NCI-H2081 treated with DMSO at 0.1 percent for 48 hours (cell line): ENCODE data around the gene DHX30.
"Not testable (repeated sequence)": the region's sequence is repeated elsewhere in the genome, so short reads cannot be mapped to it uniquely, and the experiment has no call there.

Source experiments
- DNase-seq: peaks from one replicate; lab custom pipeline; 2025; lab: John Stamatoyannopoulos, UW

Gene DHX30

GRCh38 chr3:47877719-47878118 lies 74.8 kb downstream of the DHX30 start:
- no peak for DNase-seq

GRCh38 chr3:47882338-47882737 lies 79.4 kb downstream of the DHX30 start:
- no peak for DNase-seq

GRCh38 chr3:47884603-47885002 lies 81.7 kb downstream of the DHX30 start:
- DNase-seq, result no peak

GRCh38 chr3:47885168-47885567 lies 82.2 kb downstream of the DHX30 start:
- DNase-seq, result no peak

GRCh38 chr3:47887991-47888390 lies 85.1 kb downstream of the DHX30 start:
- DNase-seq, result not testable (repeated sequence)

GRCh38 chr3:47888986-47889757 lies 86.2 kb downstream of the DHX30 start:
- DNase-seq, result no peak

- DNase-seq, result no peak
Observed at GRCh38 chr3:47890126-47890827, 87.3 kb downstream of the DHX30 start.

- DNase-seq, result no peak
Observed at GRCh38 chr3:47890828-47891612, 88.1 kb downstream of the DHX30 start.

GRCh38 chr3:47891613-47892005 lies 88.7 kb downstream of the DHX30 start:
- DNase-seq, result no peak

GRCh38 chr3:47892286-47893040 lies 89.5 kb downstream of the DHX30 start:
- no peak for DNase-seq

- no peak for DNase-seq
Observed at GRCh38 chr3:47895241-47895640, 92.3 kb downstream of the DHX30 start.

GRCh38 chr3:47896736-47897135 lies 93.8 kb downstream of the DHX30 start:
- DNase-seq, result no peak

GRCh38 chr3:47897954-47898353 lies 95.0 kb downstream of the DHX30 start:
- no peak for DNase-seq

GRCh38 chr3:47899495-47900108 lies 96.7 kb downstream of the DHX30 start:
- no peak for DNase-seq
